Mesenchymal stem cell (in vitro differentiated cells and primary cell): Measurements from ENCODE around the gene ZXDC.

Experiments used
- DNase-seq: peaks from one replicate; pipeline ENCODE4 v3.0.0-alpha.2; 2013
- H2AFZ ChIP-seq: one replicate; pipeline ENCODE4 v1.6.1; 2013; ENCODE audit warnings: low read depth, mild to moderate bottlenecking, control low read depth, inconsistent platforms, low read length, moderate library complexity
- H2AK5ac ChIP-seq: 2 replicates; pipeline ENCODE4 v1.6.1; 2013; ENCODE audit warnings: low read length, moderate library complexity, mild to moderate bottlenecking, inconsistent platforms; ENCODE audit not compliant: severe bottlenecking
- H2BK120ac ChIP-seq: one replicate; pipeline ENCODE4 v1.6.1; 2013; ENCODE audit warnings: low read depth, mild to moderate bottlenecking, inconsistent platforms, low read length, moderate library complexity
- H2BK12ac ChIP-seq, 2 experiments: one replicate each; pipeline ENCODE4 v1.6.1; 2013; ENCODE audit warnings: inconsistent platforms in 2 of 2, low read length in 2 of 2, mild to moderate bottlenecking in 2 of 2, moderate library complexity in 2 of 2, control low read depth in 1 of 2
- H2BK15ac ChIP-seq: one replicate; pipeline ENCODE4 v1.6.1; 2013; ENCODE audit warnings: mild to moderate bottlenecking, low read depth, inconsistent platforms; ENCODE audit not compliant: poor library complexity, severe bottlenecking
- H2BK5ac ChIP-seq: 2 replicates; pipeline ENCODE4 v1.6.1; 2013; ENCODE audit warnings: low read depth, mild to moderate bottlenecking, low read length, control low read depth, inconsistent platforms; ENCODE audit not compliant: poor library complexity, severe bottlenecking
- H3K14ac ChIP-seq, 2 experiments: one replicate each; pipeline ENCODE4 v1.6.1; 2013; ENCODE audit warnings: inconsistent platforms in 2 of 2, low read length in 2 of 2, control low read depth in 1 of 2, mild to moderate bottlenecking in 1 of 2, moderate library complexity in 1 of 2
- H3K18ac ChIP-seq, 2 experiments: one replicate each; pipeline ENCODE4 v1.6.1; 2013; ENCODE audit warnings: inconsistent platforms in 2 of 2, low read length in 2 of 2, control low read depth in 1 of 2, low read depth in 1 of 2, mild to moderate bottlenecking in 1 of 2
- H3K23ac ChIP-seq, 2 experiments: one replicate each; pipeline ENCODE4 v1.6.1; 2013; ENCODE audit warnings: inconsistent platforms in 2 of 2, low read length in 2 of 2, mild to moderate bottlenecking in 2 of 2, moderate library complexity in 2 of 2, control low read depth in 1 of 2
- H3K27ac ChIP-seq: 2 replicates; pipeline ENCODE4 v1.5.1; 2013; ENCODE audit warnings: mild to moderate bottlenecking, moderate library complexity, low read length, control low read depth, inconsistent platforms; ENCODE audit not compliant: poor library complexity, severe bottlenecking
- H3K27me3 ChIP-seq, 2 experiments: 2 replicates each; pipeline versions ENCODE4 v1.6.1 to v1.7.0; 2013; ENCODE audit warnings: low read length in 2 of 2, mild to moderate bottlenecking in 2 of 2, moderate library complexity in 2 of 2, control low read depth in 1 of 2, inconsistent platforms in 1 of 2; ENCODE audit not compliant: control insufficient read depth in 1 of 2, insufficient read depth in 1 of 2
- H3K36me3 ChIP-seq, 2 experiments: 2 replicates each; pipeline versions ENCODE4 v1.6.1 to v1.7.0; 2013; ENCODE audit warnings: low read length in 2 of 2, control low read depth in 1 of 2, inconsistent platforms in 1 of 2, low read depth in 1 of 2, mild to moderate bottlenecking in 1 of 2; ENCODE audit not compliant: insufficient read depth in 2 of 2, control insufficient read depth in 1 of 2
- H3K4ac ChIP-seq, 2 experiments: one replicate each; pipeline ENCODE4 v1.6.1; 2013; ENCODE audit warnings: inconsistent platforms in 2 of 2, low read length in 2 of 2, mild to moderate bottlenecking in 2 of 2, moderate library complexity in 2 of 2, control low read depth in 1 of 2, low read depth in 1 of 2
- H3K4me1 ChIP-seq: 2 replicates; pipeline ENCODE4 v1.6.1; 2013; ENCODE audit warnings: low read depth, low read length, control low read depth; ENCODE audit not compliant: control insufficient read depth, insufficient read depth
- H3K4me2 ChIP-seq: 2 replicates; pipeline ENCODE4 v1.6.1; 2013; ENCODE audit warnings: low read length, mild to moderate bottlenecking, inconsistent platforms; ENCODE audit not compliant: poor library complexity, severe bottlenecking
- H3K4me3 ChIP-seq, 2 experiments: 2 replicates each; pipeline versions ENCODE4 v1.5.1 to v1.7.0; 2013; ENCODE audit warnings: low read length in 2 of 2, mild to moderate bottlenecking in 2 of 2, control low read depth in 1 of 2, low read depth in 1 of 2; ENCODE audit not compliant: insufficient read depth in 1 of 2
- H3K79me1 ChIP-seq: replicated peaks from 2 replicates; pipeline ENCODE4 v1.6.1; 2013; ENCODE audit warnings: mild to moderate bottlenecking, control low read depth, low read length, inconsistent platforms; ENCODE audit not compliant: poor library complexity, severe bottlenecking
- H3K9ac ChIP-seq: 2 replicates; pipeline ENCODE4 v1.7.0; 2013; ENCODE audit warnings: mild to moderate bottlenecking, low read length, moderate library complexity
- H3K9me3 ChIP-seq: 2 replicates; pipeline ENCODE4 v1.7.0; 2013; ENCODE audit warnings: mild to moderate bottlenecking, low read length; ENCODE audit not compliant: control insufficient read depth
- H4K8ac ChIP-seq: one replicate; pipeline ENCODE4 v1.6.1; 2013; ENCODE audit warnings: inconsistent platforms, mild to moderate bottlenecking, low read length, moderate library complexity
- H4K91ac ChIP-seq: one replicate; pipeline ENCODE4 v1.6.1; 2013; ENCODE audit warnings: mild to moderate bottlenecking, low read length, inconsistent platforms
- WGBS: methylation state at CpG from one replicate; pipeline ENCODE4 v1.1.7; 2013; ENCODE audit warnings: mixed read lengths; 5-methylcytosine and 5-hydroxymethylcytosine counted together

The ZXDC gene

GRCh38 chr3:126500016-126500415 lies 24.3 kb upstream of the ZXDC start:
- peaks cover 5 to 29% of the 10 kb centered on the region in 2 experiments for H3K27me3 ChIP-seq
- H2BK12ac ChIP-seq = no peak overlapping the region
- H2BK15ac ChIP-seq = no peak overlapping the region
- DNase-seq = no peak
- no peak overlapping the region for H3K18ac ChIP-seq
- no peak overlapping the region for H3K23ac ChIP-seq
- H3K36me3 ChIP-seq = no peaks in the 10 kb centered on the region
- H3K4ac ChIP-seq = no peak overlapping the region
- no peaks in the 10 kb centered on the region for H3K79me1 ChIP-seq
- 86% methylated on average over 7 of the region's 7 CpGs for WGBS
- no peak overlapping the region for H2BK5ac ChIP-seq
- H3K27ac ChIP-seq = no peak overlapping the region
- no peak overlapping the region for H2BK120ac ChIP-seq
- H3K14ac ChIP-seq = no peak overlapping the region
- no peaks in the 10 kb centered on the region for H3K9me3 ChIP-seq
- H2AK5ac ChIP-seq = no peak overlapping the region
- H4K8ac ChIP-seq = no peak overlapping the region
- H3K4me1 ChIP-seq = peaks cover 2% of the 10 kb centered on the region
- H3K4me2 ChIP-seq = no peak overlapping the region
- no peak overlapping the region for H3K9ac ChIP-seq
- H3K4me3 ChIP-seq = no peak overlapping the region
- H4K91ac ChIP-seq = no peak overlapping the region
- H2AFZ ChIP-seq = no peak overlapping the region

GRCh38 chr3:126499401-126499800 lies 23.7 kb upstream of the ZXDC start:
- Histone ChIP-seq H3K27me3 (peaks cover 5 to 23% of the 10 kb centered on the region in 2 experiments), H4K8ac (no peak overlapping the region), H2BK15ac (no peak overlapping the region), H2BK12ac (no peak overlapping the region), H2AK5ac (no peak overlapping the region), H3K4me1 (peaks cover 2% of the 10 kb centered on the region), H3K27ac (no peak overlapping the region), H3K14ac (peak overlapping the region in 1 of 2 experiments; percentile 29), H3K18ac (no peak overlapping the region), H3K9me3 (no peaks in the 10 kb centered on the region), H4K91ac (no peak overlapping the region), H3K9ac (no peak overlapping the region), H3K4ac (no peak overlapping the region), H3K4me3 (no peak overlapping the region), H3K23ac (no peak overlapping the region), H2AFZ (no peak overlapping the region), H3K36me3 (no peaks in the 10 kb centered on the region), H3K79me1 (no peaks in the 10 kb centered on the region), H2BK120ac (no peak overlapping the region), H3K4me2 (no peak overlapping the region), H2BK5ac (no peak overlapping the region)
- DNase-seq = no peak
- 92% methylated on average over 9 of the region's 9 CpGs for WGBS

GRCh38 chr3:126498929-126499328 lies 23.2 kb upstream of the ZXDC start:
- peaks cover 4 to 18% of the 10 kb centered on the region in 2 experiments for H3K27me3 ChIP-seq

GRCh38 chr3:126498461-126498860 lies 22.8 kb upstream of the ZXDC start:
- no peaks in the 10 kb centered on the region for H3K9me3 ChIP-seq
- H3K9ac ChIP-seq = no peak overlapping the region
- H3K18ac ChIP-seq = no peak overlapping the region
- peaks cover 2% of the 10 kb centered on the region for H3K4me1 ChIP-seq
- H3K79me1 ChIP-seq = no peaks in the 10 kb centered on the region
- H2BK5ac ChIP-seq = no peak overlapping the region
- no peak overlapping the region for H2AK5ac ChIP-seq
- peaks cover 0 to 14% of the 10 kb centered on the region in 2 experiments for H3K27me3 ChIP-seq
- no peak overlapping the region for H2AFZ ChIP-seq
- no peak overlapping the region for H4K91ac ChIP-seq
- H3K4me3 ChIP-seq = no peak overlapping the region
- H3K4me2 ChIP-seq = no peak overlapping the region
- no peak overlapping the region for H3K4ac ChIP-seq
- H3K27ac ChIP-seq = no peak overlapping the region
- no peak overlapping the region for H3K23ac ChIP-seq
- no peak overlapping the region for H4K8ac ChIP-seq
- H2BK12ac ChIP-seq = no peak overlapping the region
- H2BK120ac ChIP-seq = no peak overlapping the region
- H3K14ac ChIP-seq = no peak overlapping the region
- 59% methylated on average over 4 of the region's 4 CpGs for WGBS
- H2BK15ac ChIP-seq = no peak overlapping the region
- DNase-seq = no peak
- H3K36me3 ChIP-seq = no peaks in the 10 kb centered on the region

More at GRCh38 chr3:126498929-126499328, 23.2 kb upstream of the ZXDC start:
- Histone ChIP-seq H2BK120ac (no peak overlapping the region), H2BK15ac (no peak overlapping the region), H3K18ac (no peak overlapping the region), H2AFZ (no peak overlapping the region), H3K23ac (no peak overlapping the region), H2BK5ac (no peak overlapping the region), H4K8ac (no peak overlapping the region), H3K4me2 (no peak overlapping the region), H3K79me1 (no peaks in the 10 kb centered on the region), H2AK5ac (no peak overlapping the region), H3K36me3 (no peaks in the 10 kb centered on the region), H3K4me3 (no peak overlapping the region), H3K27ac (no peak overlapping the region), H2BK12ac (no peak overlapping the region), H3K14ac (no peak overlapping the region), H3K9ac (no peak overlapping the region), H4K91ac (no peak overlapping the region), H3K4me1 (peaks cover 2% of the 10 kb centered on the region), H3K4ac (no peak overlapping the region), H3K9me3 (no peaks in the 10 kb centered on the region)
- WGBS = 73% methylated on average over 10 of the region's 10 CpGs
- DNase-seq = no peak
